ENCODE measurements around the gene TUBA1B.
"Not testable (repeated sequence)": the region's sequence is repeated elsewhere in the genome, so short reads cannot be mapped to it uniquely, and the experiment has no call there.

Gene TUBA1B

GRCh38 chr12:49133590-49133989 is 2.4 kb upstream of the TUBA1B start:
- DNase-seq, result no peak
- TF ChIP-seq GATA1 (IDR thresholded peaks at IDR 0.05; ENCODE audit: low read depth, low read length) (no peak), POLR2A (IDR thresholded peaks at IDR 0.05; ENCODE audit: low read length) (no peak)

GRCh38 chr12:49133014-49133413 is 1.8 kb upstream of the TUBA1B start:
- TF ChIP-seq POLR2A (IDR thresholded peaks at IDR 0.05; ENCODE audit: low read length), result no peak
- TF ChIP-seq GATA1 (IDR thresholded peaks at IDR 0.05; ENCODE audit: low read depth, low read length), result no peak
- no peak for DNase-seq

- TF ChIP-seq POLR2A (IDR thresholded peaks at IDR 0.05; ENCODE audit: low read length) (no peak), GATA1 (IDR thresholded peaks at IDR 0.05; ENCODE audit: low read depth, low read length) (no peak)
- peak; percentile 66 to 71 for DNase-seq
Observed at GRCh38 chr12:49131894-49132461, 783 bp upstream of the TUBA1B start.

- DNase-seq, result peak; percentile 95 to 97
- TF ChIP-seq GATA1 (IDR thresholded peaks at IDR 0.05; ENCODE audit: low read depth, low read length) (no peak), POLR2A (IDR thresholded peaks at IDR 0.05; ENCODE audit: low read length) (no peak)
Observed at GRCh38 chr12:49130151-49131050, 794 bp downstream of the TUBA1B start.

- TF ChIP-seq POLR2A (IDR thresholded peaks at IDR 0.05; ENCODE audit: low read length) (no peak), GATA1 (IDR thresholded peaks at IDR 0.05; ENCODE audit: low read depth, low read length) (no peak)
- peak in 1 of 2 experiments; percentile 52 for DNase-seq
Observed at GRCh38 chr12:49129332-49130150, 1.7 kb downstream of the TUBA1B start.

GRCh38 chr12:49127971-49128370 is 3.2 kb downstream of the TUBA1B start:
- not testable (repeated sequence) for DNase-seq

- DNase-seq, result peak; percentile 38 to 55
- TF ChIP-seq GATA1 (IDR thresholded peaks at IDR 0.05; ENCODE audit: low read depth, low read length), result no peak
- TF ChIP-seq POLR2A (IDR thresholded peaks at IDR 0.05; ENCODE audit: low read length), result peak; percentile 43
Observed at GRCh38 chr12:49126852-49127763, 4.1 kb downstream of the TUBA1B start.

GRCh38 chr12:49121047-49121696 is 10.0 kb downstream of the TUBA1B start:
- DNase-seq, result peak in 1 of 2 experiments; percentile 31
- TF ChIP-seq POLR2A (IDR thresholded peaks at IDR 0.05; ENCODE audit: low read length) (no peak), GATA1 (IDR thresholded peaks at IDR 0.05; ENCODE audit: low read depth, low read length) (no peak)

- DNase-seq, result peak in 1 of 2 experiments; percentile 56
- TF ChIP-seq GATA1 (IDR thresholded peaks at IDR 0.05; ENCODE audit: low read depth, low read length), result no peak
Observed at GRCh38 chr12:49111206-49111605, 20.0 kb downstream of the TUBA1B start.

- TF ChIP-seq GATA1 (IDR thresholded peaks at IDR 0.05; ENCODE audit: low read depth, low read length), result no peak
- TF ChIP-seq POLR2A (IDR thresholded peaks at IDR 0.05; ENCODE audit: low read length), result peak; percentile 74
- DNase-seq, result peak; percentile 98
Observed at GRCh38 chr12:49110464-49111155, 20.6 kb downstream of the TUBA1B start, which contains the start of gene LMBR1L. Gene LMBR1L (minus strand): TSS chr12:49110847. CDS start chr12:49110555, 292 bp downstream.

GRCh38 chr12:49109641-49110463 is 21.3 kb downstream of the TUBA1B start:
- DNase-seq, result peak in 1 of 2 experiments; percentile 59
- TF ChIP-seq GATA1 (IDR thresholded peaks at IDR 0.05; ENCODE audit: low read depth, low read length), result no peak
- TF ChIP-seq POLR2A (IDR thresholded peaks at IDR 0.05; ENCODE audit: low read length), result no peak
